H9 (cell line): ENCODE measurements around the gene HES4. TPM values are rescaled to one million over a fixed set of nuclear protein-coding genes. Genes with fewer than 3 reads are reported as not detected.

Experiments used
- DNase-seq: peaks from one replicate; pipeline ENCODE4 v3.0.0-alpha.2; 2017
- H2AFZ ChIP-seq: one replicate; pipeline ENCODE4 v1.6.1; 2013; ENCODE audit warnings: mild to moderate bottlenecking, low read length, control low read depth, moderate library complexity
- H2AK5ac ChIP-seq: 2 replicates; pipeline ENCODE4 v1.6.1; 2013; ENCODE audit warnings: low read length, control low read depth, mixed read lengths; ENCODE audit not compliant: insufficient read length
- H2BK120ac ChIP-seq: one replicate; pipeline ENCODE4 v1.6.1; 2013; ENCODE audit warnings: low read depth, mild to moderate bottlenecking, low read length, control low read depth, inconsistent platforms; ENCODE audit not compliant: poor library complexity, severe bottlenecking
- H2BK12ac ChIP-seq: 2 replicates; pipeline ENCODE4 v1.6.1; 2013; ENCODE audit warnings: low read length, control low read depth, mixed read lengths, low read depth; ENCODE audit not compliant: insufficient read length
- H2BK15ac ChIP-seq: 2 replicates; pipeline ENCODE4 v1.6.1; 2013; ENCODE audit warnings: low read depth, low read length, control low read depth
- H2BK20ac ChIP-seq: one replicate; pipeline ENCODE4 v1.6.1; 2013; ENCODE audit warnings: low read depth, mild to moderate bottlenecking, low read length, control low read depth, inconsistent platforms; ENCODE audit not compliant: poor library complexity, severe bottlenecking
- H2BK5ac ChIP-seq: 2 replicates; pipeline ENCODE4 v1.6.1; 2013; ENCODE audit warnings: low read length, control low read depth, mixed read lengths; ENCODE audit not compliant: insufficient read length
- H3K14ac ChIP-seq: 2 replicates; pipeline ENCODE4 v1.6.1; 2013; ENCODE audit warnings: low read length, control low read depth; ENCODE audit not compliant: insufficient read depth
- H3K18ac ChIP-seq: 2 replicates; pipeline ENCODE4 v1.6.1; 2013; ENCODE audit warnings: low read depth, mild to moderate bottlenecking, mixed read lengths, low read length, control low read depth; ENCODE audit not compliant: insufficient read length
- H3K23ac ChIP-seq: 2 replicates; pipeline ENCODE4 v1.6.1; 2013; ENCODE audit warnings: low read length, control low read depth, mixed read lengths, low read depth; ENCODE audit not compliant: insufficient read length
- H3K23me2 ChIP-seq: 2 replicates; pipeline ENCODE4 v1.6.1; 2013; ENCODE audit warnings: low read depth, mild to moderate bottlenecking, mixed read lengths, low read length, control low read depth; ENCODE audit not compliant: insufficient read length, poor library complexity, severe bottlenecking
- H3K27ac ChIP-seq: 2 replicates; pipeline ENCODE4 v1.5.1; 2013; ENCODE audit warnings: low read length, control low read depth, mixed read lengths, low read depth; ENCODE audit not compliant: insufficient read length
- H3K27me3 ChIP-seq: 2 replicates; pipeline ENCODE4 v1.6.1; 2013; ENCODE audit warnings: low read length, control low read depth, inconsistent platforms; ENCODE audit not compliant: insufficient read depth
- H3K4ac ChIP-seq: 2 replicates; pipeline ENCODE4 v1.6.1; 2013; ENCODE audit warnings: low read depth, mild to moderate bottlenecking, control low read depth, inconsistent platforms, low read length, moderate library complexity
- H3K4me1 ChIP-seq: 2 replicates; pipeline ENCODE4 v1.6.1; 2013; ENCODE audit warnings: low read length, control low read depth, inconsistent platforms; ENCODE audit not compliant: insufficient read depth
- H3K4me2 ChIP-seq: 2 replicates; pipeline ENCODE4 v1.6.1; 2013; ENCODE audit warnings: low read length, control low read depth, mixed read lengths; ENCODE audit not compliant: insufficient read length, insufficient read depth
- H3K56ac ChIP-seq: 2 replicates; pipeline ENCODE4 v1.6.1; 2013; ENCODE audit warnings: low read depth, mild to moderate bottlenecking, mixed read lengths, low read length, control low read depth; ENCODE audit not compliant: insufficient read length
- H3K79me1 ChIP-seq: 2 replicates; pipeline ENCODE4 v1.6.1; 2013; ENCODE audit warnings: low read depth, mild to moderate bottlenecking, moderate library complexity, low read length, control low read depth, inconsistent platforms; ENCODE audit not compliant: insufficient read depth, poor library complexity, severe bottlenecking
- H3K79me2 ChIP-seq: 2 replicates; pipeline ENCODE4 v1.6.1; 2013; ENCODE audit warnings: low read length, control low read depth, inconsistent platforms; ENCODE audit not compliant: insufficient read depth
- H3K9ac ChIP-seq: 2 replicates; pipeline ENCODE4 v1.6.1; 2013; ENCODE audit warnings: low read length, control low read depth, mixed read lengths; ENCODE audit not compliant: insufficient read length; ENCODE audit errors: extremely low read depth
- H3K9me3 ChIP-seq: one replicate; pipeline ENCODE4 v1.6.1; 2013; ENCODE audit warnings: low read depth, low read length, inconsistent platforms; ENCODE audit not compliant: control insufficient read depth
- H3T11ph ChIP-seq: one replicate; pipeline ENCODE4 v1.6.1; 2013; ENCODE audit warnings: mild to moderate bottlenecking, low read length, control low read depth, inconsistent platforms
- H4K20me1 ChIP-seq: one replicate; pipeline ENCODE4 v1.6.1; 2013; ENCODE audit not compliant: control insufficient read depth, insufficient read length, insufficient read depth
- H4K5ac ChIP-seq: 2 replicates; pipeline ENCODE4 v1.6.1; 2013; ENCODE audit warnings: low read depth, mild to moderate bottlenecking, mixed read lengths, low read length, control low read depth; ENCODE audit not compliant: insufficient read length
- H4K8ac ChIP-seq: replicated peaks from 2 replicates; pipeline ENCODE4 v1.6.1; 2013; ENCODE audit warnings: low read length, control low read depth, mixed read lengths, low read depth; ENCODE audit not compliant: insufficient read length
- H4K91ac ChIP-seq: 2 replicates; pipeline ENCODE4 v1.6.1; 2013; ENCODE audit warnings: low read depth, mild to moderate bottlenecking, moderate library complexity, mixed read lengths, low read length, control low read depth; ENCODE audit not compliant: insufficient read length
- H3K27ac Mint-ChIP-seq, 3 experiments: 2 replicates in 2 of 3; 3 replicates in 1 of 3; pipeline ENCODE4 v1.8.0; 2020 to 2021; ENCODE audit warnings: mixed read lengths in 3 of 3, mild to moderate bottlenecking in 1 of 3, moderate library complexity in 1 of 3
- H3K27me3 Mint-ChIP-seq: 2 replicates; pipeline ENCODE4 v1.8.0; 2021; ENCODE audit warnings: low read depth, mild to moderate bottlenecking, moderate library complexity, mixed read lengths
- H3K36me3 Mint-ChIP-seq, 3 experiments: 2 replicates in 2 of 3; 3 replicates in 1 of 3; pipeline ENCODE4 v1.8.0; 2020 to 2021; ENCODE audit warnings: low read depth in 3 of 3, mixed read lengths in 3 of 3; ENCODE audit not compliant: insufficient read depth in 1 of 3
- H3K4me1 Mint-ChIP-seq, 2 experiments: 2 replicates each; pipeline ENCODE4 v1.8.0; 2020; ENCODE audit warnings: mixed read lengths in 2 of 2
- H3K4me3 Mint-ChIP-seq, 2 experiments: 2 replicates in 1 of 2; 3 replicates in 1 of 2; pipeline ENCODE4 v1.8.0; 2020 to 2021; ENCODE audit warnings: mild to moderate bottlenecking in 2 of 2, mixed read lengths in 2 of 2, moderate library complexity in 1 of 2
- H3K9me3 Mint-ChIP-seq, 2 experiments: 2 replicates in 1 of 2; 3 replicates in 1 of 2; pipeline ENCODE4 v1.8.0; 2020; ENCODE audit warnings: mild to moderate bottlenecking in 2 of 2, mixed read lengths in 2 of 2, moderate library complexity in 1 of 2
- CTCF ChIP-seq: fragments of 200-600 bp; sonication (generic); conservative IDR thresholded peaks from 3 replicates; pipeline ENCODE4 v1.8.0; 2021; ENCODE audit warnings: antibody characterized with exemption, mild to moderate bottlenecking
- WGBS: extraction: QIAGEN DNeasy Blood & Tissue Kit; methylation state at CpG from one replicate; pipeline ENCODE4 v1.1.7; 2013; ENCODE audit warnings: missing lambda C conversion rate, low lambda C conversion rate, mixed read lengths; ENCODE audit not compliant: insufficient read length; ENCODE audit errors: extremely low coverage; 5-methylcytosine and 5-hydroxymethylcytosine counted together
- total RNA-seq: library from RNA; stranded (reverse); gene quantifications from 2 replicates; pipeline ENCODE4 v1.2.1, GENCODE V29; 2021

Gene HES4
- total RNA-seq, 1 experiment from 2014 or later = 4.0 TPM

- H4K5ac ChIP-seq = no peak overlapping the region
- Mint-ChIP-seq H3K4me3 (peak overlapping the region in 1 of 2 experiments; percentile 51; a peak in 2 of 5 replicates), H3K4me1 (peaks cover 14 to 29% of the 10 kb centered on the region in 2 experiments), H3K27ac (no peak overlapping the region), H3K36me3 (peaks cover 6 to 18% (median 17%) of the 10 kb centered on the region in 3 experiments; a peak in 6 of 7 replicates), H3K27me3 (peaks cover 57% of the 10 kb centered on the region), H3K9me3 (no peaks in the 10 kb centered on the region)
- H3K27me3 ChIP-seq = no peaks in the 10 kb centered on the region; the same call in 1 of the 2 replicates
- no peaks in the 10 kb centered on the region for H4K20me1 ChIP-seq
- H3K79me2 ChIP-seq = no peaks in the 10 kb centered on the region
- H3K9me3 ChIP-seq = no peaks in the 10 kb centered on the region
- H3K18ac ChIP-seq = no peak overlapping the region
- H2AK5ac ChIP-seq = no peak overlapping the region
- no peak overlapping the region for H3T11ph ChIP-seq
- no peak for DNase-seq
- H2BK20ac ChIP-seq = no peak overlapping the region
- H2AFZ ChIP-seq = no peak overlapping the region
- no peak overlapping the region for H3K23ac ChIP-seq
- H4K8ac ChIP-seq = no peak overlapping the region
- no peak overlapping the region for H3K14ac ChIP-seq
- peaks cover 4% of the 10 kb centered on the region; the same call in 1 of the 2 replicates for H3K4me1 ChIP-seq
- H3K56ac ChIP-seq = no peak overlapping the region
- H2BK12ac ChIP-seq = no peak overlapping the region
- no peak overlapping the region for H3K9ac ChIP-seq
- H3K4me2 ChIP-seq = no peak overlapping the region
- no peak overlapping the region for H2BK15ac ChIP-seq
- H2BK5ac ChIP-seq = no peak overlapping the region
- TF ChIP-seq CTCF = 0 out of 3 replicates have a peak, but pooled peaks have one; percentile 15
- H2BK120ac ChIP-seq = no peak overlapping the region
- WGBS = no CpG with 5 or more reads among the region's 19 CpGs
- H3K23me2 ChIP-seq = peaks cover 10% of the 10 kb centered on the region
- H4K91ac ChIP-seq = no peak overlapping the region
- no peak overlapping the region for H3K27ac ChIP-seq
- no peaks in the 10 kb centered on the region for H3K79me1 ChIP-seq
- no peak overlapping the region for H3K4ac ChIP-seq
These were observed 35.5 kb upstream of the HES4 start for GRCh38 chr1:1035291-1035943.
